Endothelial cell of umbilical vein (primary cell): Measurements from ENCODE around the gene GPR139. TPM values are rescaled to one million over a fixed set of nuclear protein-coding genes. Genes with fewer than 3 reads are reported as not detected.

Source experiments
- BruUV-seq: library from RNA; stranded (reverse); fragments of 400-500 nt; replicated peaks from 2 replicates; lab custom pipeline; 2021; lab: Mats Ljungman, UMichigan
- CTCF ChIA-PET: fragments of 300-600, 350-600 bp; sonication (Branson Sonifier 250); formaldehyde crosslinking; loops from one replicate; lab custom pipeline; 2021; ENCODE audit warnings: antibody characterized with exemption, inconsistent platforms; lab: Charles Lee
- POLR2A ChIA-PET: fragments of 300-600, 350-600 bp; sonication (Branson Sonifier 250); formaldehyde crosslinking; loops from one replicate; lab custom pipeline; 2021; ENCODE audit warnings: antibody characterized with exemption, inconsistent platforms; lab: Charles Lee
- DNase-seq: peaks from one replicate; pipeline ENCODE4 v3.0.0-alpha.2; 2011; ENCODE audit warnings: low read depth, low spot score
- FAIRE-seq: peaks from 2 replicates; lab custom pipeline; 2011; peaks lifted over from hg19 to GRCh38; lab: Jason Lieb, UNC
- H2AFZ ChIP-seq: 2 replicates; pipeline ENCODE4 v1.6.0; 2012; ENCODE audit warnings: low read depth, low read length, control low read depth, inconsistent platforms
- H3K27ac ChIP-seq: 2 replicates; pipeline ENCODE4 v1.5.1; 2011; ENCODE audit warnings: low read depth, mild to moderate bottlenecking, control low read depth, low read length, moderate library complexity; ENCODE audit not compliant: insufficient read depth
- H3K27me3 ChIP-seq, 2 experiments: 2 replicates each; pipeline versions ENCODE4 v1.6.0 to v1.6.1; 2011; ENCODE audit warnings: low read length in 2 of 2, mixed read lengths in 1 of 2; ENCODE audit not compliant: control insufficient read depth in 2 of 2, insufficient read depth in 2 of 2
- H3K36me3 ChIP-seq, 2 experiments: 2 replicates in 1 of 2; 3 replicates in 1 of 2; pipeline ENCODE4 v1.5.1; 2011; ENCODE audit warnings: low read length in 2 of 2, mild to moderate bottlenecking in 1 of 2, moderate library complexity in 1 of 2; ENCODE audit not compliant: control insufficient read depth in 2 of 2, insufficient read depth in 2 of 2; ENCODE audit errors: extremely low read depth in 1 of 2
- H3K4me1 ChIP-seq: 3 replicates; pipeline ENCODE4 v1.5.1; 2011; ENCODE audit warnings: mild to moderate bottlenecking, low read length; ENCODE audit not compliant: control insufficient read depth, insufficient read depth; ENCODE audit errors: extremely low read depth
- H3K4me2 ChIP-seq: 2 replicates; pipeline ENCODE4 v1.6.1; 2011; ENCODE audit warnings: low read length, control low read depth, mixed read lengths; ENCODE audit not compliant: insufficient read depth
- H3K4me3 ChIP-seq, 3 experiments: fragments of 200-600 bp in 1 of 3; sonication (generic), shearing (Covaris generic) in 1 of 3; replicated peaks in 1 of 3; 2 replicates each; pipeline ENCODE4 v1.5.1; 2011 to 2016; ENCODE audit warnings: control low read depth in 3 of 3, low read length in 3 of 3, mild to moderate bottlenecking in 2 of 3, inconsistent platforms in 1 of 3, low read depth in 1 of 3, moderate library complexity in 1 of 3; ENCODE audit not compliant: insufficient read depth in 1 of 3
- H3K79me2 ChIP-seq: 2 replicates; pipeline ENCODE4 v1.6.0; 2012; ENCODE audit warnings: low read length, inconsistent platforms; ENCODE audit not compliant: control insufficient read depth, insufficient read depth
- H3K9ac ChIP-seq: replicated peaks from 2 replicates; pipeline ENCODE3; 2011; ENCODE audit warnings: low read length, control low read depth; ENCODE audit not compliant: insufficient read depth; ENCODE audit errors: extremely low read depth
- H3K9me1 ChIP-seq: replicated peaks from 3 replicates; pipeline ENCODE4 v1.6.0; 2011; ENCODE audit warnings: mild to moderate bottlenecking, low read length; ENCODE audit not compliant: control insufficient read depth, insufficient read depth; ENCODE audit errors: extremely low read depth
- H3K9me3 ChIP-seq: replicated peaks from 2 replicates; pipeline ENCODE4 v1.5.1; 2012; ENCODE audit warnings: low read length, inconsistent platforms; ENCODE audit not compliant: control insufficient read depth, insufficient read depth
- H4K20me1 ChIP-seq: replicated peaks from 2 replicates; pipeline ENCODE3; 2011; ENCODE audit warnings: mild to moderate bottlenecking, low read length; ENCODE audit not compliant: control insufficient read depth, insufficient read depth; ENCODE audit errors: extremely low read depth
- EZH2 ChIP-seq: IDR thresholded peaks from 2 replicates; pipeline ENCODE4 v1.6.1; 2012; ENCODE audit warnings: borderline replicate concordance, low read depth, mild to moderate bottlenecking, moderate library complexity, low read length, inconsistent platforms; ENCODE audit not compliant: severe bottlenecking
- FOS ChIP-seq: IDR thresholded peaks from 2 replicates; pipeline ENCODE4 v1.6.1; 2011; ENCODE audit warnings: mild to moderate bottlenecking, low read length, moderate library complexity, borderline replicate concordance; ENCODE audit not compliant: insufficient read depth
- GATA2 ChIP-seq: IDR thresholded peaks from 2 replicates; pipeline ENCODE4 v1.7.0; 2011; ENCODE audit warnings: low read depth, mild to moderate bottlenecking, moderate library complexity, mixed read lengths, low read length; ENCODE audit not compliant: insufficient read length, insufficient read depth
- JUN ChIP-seq: IDR thresholded peaks from 2 replicates; pipeline ENCODE4 v1.6.1; 2011; ENCODE audit warnings: borderline replicate concordance, low read depth; ENCODE audit not compliant: insufficient read length, insufficient read depth
- MYC ChIP-seq: IDR thresholded peaks from one replicate; pipeline ENCODE4 v1.6.1; 2011; ENCODE audit warnings: mild to moderate bottlenecking, low read depth, low read length
- POLR2A ChIP-seq: IDR thresholded peaks from 2 replicates; pipeline ENCODE4 v1.6.1; 2012; ENCODE audit warnings: low read depth, mild to moderate bottlenecking, control low read depth, low read length
- POLR2AphosphoS5 ChIP-seq: IDR thresholded peaks from 2 replicates; pipeline ENCODE4 v1.6.1; 2012; ENCODE audit warnings: low read depth, mild to moderate bottlenecking, control low read depth, low read length, moderate library complexity; ENCODE audit not compliant: insufficient read depth
- dilution Hi-C: fragments of 300-500 bp; cut with MboI; formaldehyde crosslinking; loops from one replicate; pipeline ENCODE4 v1.15.0; 2019; ENCODE audit warnings: low sequenced_read_pairs; ENCODE audit not compliant: extremely low pct_ligation_motif_present
- intact Hi-C: fragments of 100-400 bp; cut with micrococcal nuclease; formaldehyde crosslinking; loops from one replicate; pipeline ENCODE4 v1.10.0; 2022
- polyA plus RNA-seq, 4 experiments: library from polyadenylated mRNA; depleted of rRNA in 3 of 4; stranded (reverse) in 3 of 4; unstranded in 1 of 4; fragments of >200 nt; gene quantifications; 2 replicates each; pipeline versions ENCODE4 v1.2.1 to v1.2.3, GENCODE V29; 2011 to 2012; ENCODE audit warnings: missing spikeins in 1 of 4
- total RNA-seq: library from RNA; stranded (reverse); gene quantifications from 2 replicates; pipeline ENCODE4 v1.2.3, GENCODE V29; 2021
- TF ChIP-seq, protein P1 (sequence below): IDR thresholded peaks from 2 replicates; pipeline ENCODE4 v1.6.1; 2011; ENCODE audit not compliant: insufficient read depth, insufficient read length
- TF ChIP-seq, protein P2 (sequence below), 2 donors: IDR thresholded peaks; 1 replicate in 1 of 2; 2 replicates in 1 of 2; pipeline ENCODE4 v1.5.1; 2011; ENCODE audit warnings: low read length in 2 of 2, mild to moderate bottlenecking in 2 of 2, moderate library complexity in 2 of 2, control low read depth in 1 of 2, inconsistent platforms in 1 of 2, low read depth in 1 of 2; ENCODE audit not compliant: insufficient read depth in 1 of 2; ENCODE audit errors: extremely low read depth in 1 of 2

GPR139 gene
- total and polyA plus RNA-seq, 2 donors (not counting 3 experiments of a cell fraction or from before 2014, with no cell fraction given), result not detected

DNA sequence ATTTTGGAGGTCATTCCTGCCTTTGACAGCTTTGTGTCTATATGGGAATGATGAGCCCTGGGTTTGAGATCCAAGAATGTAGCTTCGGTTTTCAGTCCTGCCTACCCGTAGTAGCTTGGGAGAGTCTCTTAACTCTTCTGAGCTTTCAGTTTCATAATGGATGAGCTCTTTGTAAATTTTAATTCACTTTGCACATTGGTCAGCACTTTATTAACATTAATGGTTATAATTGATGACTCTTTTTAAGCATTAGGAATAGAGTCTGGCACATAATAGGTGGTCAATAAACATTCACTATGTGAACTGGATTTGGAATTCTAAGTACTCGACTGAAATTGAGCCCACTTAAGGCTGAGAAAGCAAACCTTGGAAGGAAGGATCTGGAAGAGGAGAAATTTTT, 17.3 kb downstream of the GPR139 start:
- no peak overlapping the region for H3K4me3 ChIP-seq
- FAIRE-seq, result no peak
- H3K4me1 ChIP-seq, result no peaks in the 10 kb centered on the region
- no peak overlapping the region for H3K4me2 ChIP-seq
- dilution Hi-C loops (no loop called here), intact Hi-C loops (no loop called here)
- H3K9me3 ChIP-seq, result no peaks in the 10 kb centered on the region
- POLR2A ChIA-PET, result no interaction called here
- H3K27ac ChIP-seq, result no peak overlapping the region
- CTCF ChIA-PET, result no interaction called here
- TF ChIP-seq GATA2, result no peak
- TF ChIP-seq MYC, result no peak
- no peak for TF ChIP-seq FOS
- no peak for TF ChIP-seq JUN
- no peak for TF ChIP-seq POLR2A
- TF ChIP-seq, protein P1, sequence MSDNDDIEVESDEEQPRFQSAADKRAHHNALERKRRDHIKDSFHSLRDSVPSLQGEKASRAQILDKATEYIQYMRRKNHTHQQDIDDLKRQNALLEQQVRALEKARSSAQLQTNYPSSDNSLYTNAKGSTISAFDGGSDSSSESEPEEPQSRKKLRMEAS, result no peak
- TF ChIP-seq, protein P2, sequence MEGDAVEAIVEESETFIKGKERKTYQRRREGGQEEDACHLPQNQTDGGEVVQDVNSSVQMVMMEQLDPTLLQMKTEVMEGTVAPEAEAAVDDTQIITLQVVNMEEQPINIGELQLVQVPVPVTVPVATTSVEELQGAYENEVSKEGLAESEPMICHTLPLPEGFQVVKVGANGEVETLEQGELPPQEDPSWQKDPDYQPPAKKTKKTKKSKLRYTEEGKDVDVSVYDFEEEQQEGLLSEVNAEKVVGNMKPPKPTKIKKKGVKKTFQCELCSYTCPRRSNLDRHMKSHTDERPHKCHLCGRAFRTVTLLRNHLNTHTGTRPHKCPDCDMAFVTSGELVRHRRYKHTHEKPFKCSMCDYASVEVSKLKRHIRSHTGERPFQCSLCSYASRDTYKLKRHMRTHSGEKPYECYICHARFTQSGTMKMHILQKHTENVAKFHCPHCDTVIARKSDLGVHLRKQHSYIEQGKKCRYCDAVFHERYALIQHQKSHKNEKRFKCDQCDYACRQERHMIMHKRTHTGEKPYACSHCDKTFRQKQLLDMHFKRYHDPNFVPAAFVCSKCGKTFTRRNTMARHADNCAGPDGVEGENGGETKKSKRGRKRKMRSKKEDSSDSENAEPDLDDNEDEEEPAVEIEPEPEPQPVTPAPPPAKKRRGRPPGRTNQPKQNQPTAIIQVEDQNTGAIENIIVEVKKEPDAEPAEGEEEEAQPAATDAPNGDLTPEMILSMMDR (IDR thresholded peaks at IDR 0.05; ENCODE audit: extremely low read depth in 1 of 2, insufficient read depth in 1 of 2, low read depth in 1 of 2, low read length in 2 of 2), result no peak
- no peak for TF ChIP-seq POLR2AphosphoS5
- no peak for TF ChIP-seq EZH2
- H3K36me3 ChIP-seq, result no peaks in the 10 kb centered on the region
- no peak overlapping the region for H3K9ac ChIP-seq
- no peak for DNase-seq
- H4K20me1 ChIP-seq, result no peaks in the 10 kb centered on the region
- no TSS peak for BruUV-seq
- no peak overlapping the region for H2AFZ ChIP-seq
- H3K9me1 ChIP-seq, result no peaks in the 10 kb centered on the region
- H3K79me2 ChIP-seq, result no peaks in the 10 kb centered on the region
- H3K27me3 ChIP-seq, result no peaks in the 10 kb centered on the region
